HepG2 (cell line): ENCODE measurements around the gene TACC2. TPM values are rescaled to one million over a fixed set of nuclear protein-coding genes. Genes with fewer than 3 reads are reported as not detected.

Experiments
- ATAD3A ChIP-seq: sonication (generic); formaldehyde crosslinking; IDR thresholded peaks from 2 replicates; pipeline ENCODE4 v1.4.0; 2020; ENCODE audit warnings: missing genetic modification reagents
- ETV5 ChIP-seq: IDR thresholded peaks from 2 replicates; pipeline ENCODE4 v1.6.1; 2018; ENCODE audit warnings: missing biosample characterization, missing genetic modification reagents, inconsistent platforms, borderline replicate concordance
- GATAD1 ChIP-seq: IDR thresholded peaks from 2 replicates; pipeline ENCODE4 v1.6.1; 2016; ENCODE audit warnings: missing genetic modification reagents, missing compliant biosample characterization
- HMGXB4 ChIP-seq, 2 experiments: sonication (generic) in 1 of 2; formaldehyde crosslinking in 1 of 2; IDR thresholded peaks; 2 replicates each; pipeline versions ENCODE4 v1.4.0 to v1.6.1; 2018 to 2020; ENCODE audit warnings: missing genetic modification reagents in 2 of 2, borderline replicate concordance in 1 of 2, low read depth in 1 of 2, mild to moderate bottlenecking in 1 of 2, missing biosample characterization in 1 of 2
- ISX ChIP-seq: sonication (generic); formaldehyde crosslinking; conservative IDR thresholded peaks from 2 replicates; pipeline ENCODE4 v1.5.0; 2020; ENCODE audit warnings: missing genetic modification reagents
- KAT2B ChIP-seq: fragments of 150-350 bp; IDR thresholded peaks from 2 replicates; pipeline ENCODE4 v1.6.1; 2014; ENCODE audit warnings: low read depth, low read length, borderline replicate concordance
- MIER3 ChIP-seq: IDR thresholded peaks from 2 replicates; pipeline ENCODE4 v1.6.1; 2016; ENCODE audit warnings: missing compliant biosample characterization, borderline replicate concordance
- SMC3 ChIP-seq: IDR thresholded peaks from 2 replicates; pipeline ENCODE4 v1.6.1; 2011; ENCODE audit warnings: low read length, improper control_type of control experiment
- TSC22D2 ChIP-seq: sonication (generic); formaldehyde crosslinking; IDR thresholded peaks from 2 replicates; pipeline ENCODE4 v1.5.1; 2020; ENCODE audit warnings: missing genetic modification reagents, mild to moderate bottlenecking, borderline replicate concordance
- XRCC5 ChIP-seq: fragments of 200-400 bp; formaldehyde crosslinking; optimal IDR thresholded peaks from 2 replicates; pipeline ENCODE3; 2017; ENCODE audit warnings: mild to moderate bottlenecking, low read length
- ZBTB38 ChIP-seq: sonication (generic); formaldehyde crosslinking; IDR thresholded peaks from 2 replicates; pipeline ENCODE4 v1.5.1; 2020; ENCODE audit warnings: mild to moderate bottlenecking, missing genetic modification reagents
- ZBTB43 ChIP-seq: sonication (generic); formaldehyde crosslinking; conservative IDR thresholded peaks from 2 replicates; pipeline ENCODE4 v1.4.0; 2020; ENCODE audit warnings: missing genetic modification reagents
- ZFP1 ChIP-seq: IDR thresholded peaks from 2 replicates; pipeline ENCODE4 v1.6.1; 2016
- ZFP36 ChIP-seq: fragments of 150-350 bp; IDR thresholded peaks from 2 replicates; pipeline ENCODE4 v1.6.1; 2018; ENCODE audit warnings: borderline replicate concordance, low read length, low read depth; ENCODE audit not compliant: partially characterized antibody
- ZFX ChIP-seq: sonication (generic); formaldehyde crosslinking; IDR thresholded peaks from 2 replicates; pipeline ENCODE4 v1.4.0; 2020; ENCODE audit warnings: mild to moderate bottlenecking, low read depth, missing genetic modification reagents, moderate library complexity
- ZGPAT ChIP-seq: IDR thresholded peaks from 2 replicates; pipeline ENCODE4 v1.6.1; 2016; ENCODE audit warnings: mild to moderate bottlenecking
- ZNF143 ChIP-seq: sonication (generic); formaldehyde crosslinking; IDR thresholded peaks from 2 replicates; pipeline ENCODE4 v1.4.0; 2020; ENCODE audit warnings: missing genetic modification reagents
- ZNF160 ChIP-seq: sonication (generic); formaldehyde crosslinking; IDR thresholded peaks from 2 replicates; pipeline ENCODE4 v1.8.0; 2022; ENCODE audit warnings: mild to moderate bottlenecking, inconsistent platforms, missing genetic modification reagents
- ZNF331 ChIP-seq: sonication (generic); formaldehyde crosslinking; IDR thresholded peaks from 2 replicates; pipeline ENCODE4 v1.4.0; 2020; ENCODE audit warnings: missing genetic modification reagents
- ZNF510 ChIP-seq: sonication (generic); formaldehyde crosslinking; IDR thresholded peaks from 2 replicates; pipeline ENCODE4 v1.4.0; 2020; ENCODE audit warnings: low read depth, mild to moderate bottlenecking, missing genetic modification reagents
- ZNF691 ChIP-seq: sonication (generic); formaldehyde crosslinking; IDR thresholded peaks from 2 replicates; pipeline ENCODE4 v1.4.0; 2020; ENCODE audit warnings: missing genetic modification reagents, low read depth, mild to moderate bottlenecking, borderline replicate concordance
- ZNF710 ChIP-seq: sonication (generic); formaldehyde crosslinking; IDR thresholded peaks from 2 replicates; pipeline ENCODE4 v1.5.0; 2020; ENCODE audit warnings: mild to moderate bottlenecking, missing genetic modification reagents, borderline replicate concordance
- ZNF878 ChIP-seq: sonication (generic); formaldehyde crosslinking; IDR thresholded peaks from 2 replicates; pipeline ENCODE4 v1.8.1; 2023; ENCODE audit warnings: mild to moderate bottlenecking, missing genetic modification reagents, moderate library complexity
- polyA plus RNA-seq, 8 experiments: library from polyadenylated mRNA; depleted of rRNA in 3 of 8; stranded (reverse) in 7 of 8; unstranded in 1 of 8; fragments of >200 nt; fragmentation: Illumina TruSeq in 4 of 8; extraction: Trizol in 4 of 8; gene quantifications; 2 replicates each; pipeline versions ENCODE4 v1.2.1 to v1.2.3, GENCODE V29; 2011 to 2016; ENCODE audit warnings: low read depth in 4 of 8, missing spikeins in 1 of 8, mixed read lengths in 1 of 8; ENCODE audit not compliant: insufficient read depth in 1 of 8
- total RNA-seq, 5 experiments: library from RNA; depleted of rRNA; stranded (reverse); fragments of >200 nt; fragmentation: Illumina TruSeq; extraction: Trizol; gene quantifications; 2 replicates each; pipeline ENCODE4 v1.2.3, GENCODE V29; 2016; ENCODE audit warnings: low read depth in 1 of 5

Gene TACC2
- total and polyA plus RNA-seq, 2 of the 13 experiments (the other 11 are each of a cell fraction or from before 2014, with no cell fraction given) = 11.8 to 16.0 TPM

GRCh38 chr10:122051609-122052385 lies 62.8 kb downstream of the TACC2 start (continued):
- TF ChIP-seq ZNF691 (CRISPR knock-in tag) = no peak
- TF ChIP-seq KAT2B = no peak
- TF ChIP-seq XRCC5 = peak; percentile 60
- TF ChIP-seq GATAD1 (CRISPR knock-in tag) = no peak
- no peak for TF ChIP-seq ETV5 (CRISPR knock-in tag)
- no peak for TF ChIP-seq ZNF331 (CRISPR knock-in tag)
- peak; percentile 56; the same call in 1 of the 2 replicates for TF ChIP-seq SMC3
- no peak for TF ChIP-seq ZFP1 (CRISPR knock-in tag)
- TF ChIP-seq ISX = no peak
- no peak for TF ChIP-seq TSC22D2 (CRISPR knock-in tag)
- TF ChIP-seq ATAD3A (CRISPR knock-in tag) = no peak
- TF ChIP-seq ZBTB43 (CRISPR knock-in tag) = no peak
- TF ChIP-seq ZNF878 (CRISPR knock-in tag) = no peak
- TF ChIP-seq ZNF143 (CRISPR knock-in tag) = no peak
- no peak for TF ChIP-seq ZFX
- TF ChIP-seq ZNF710 (CRISPR knock-in tag) = no peak
- no peak for TF ChIP-seq ZBTB38 (CRISPR knock-in tag)
- TF ChIP-seq ZFP36 = no peak
- TF ChIP-seq ZGPAT (CRISPR knock-in tag) = peak; percentile 19; the same call in 1 of the 2 replicates
- 0 out of 4 replicates have a peak, but pooled peaks of 1 of the 2 experiments have one; percentile 22 for TF ChIP-seq HMGXB4 (CRISPR knock-in tag; IDR thresholded peaks at IDR 0.05; ENCODE audit: borderline replicate concordance in 1 of 2, low read depth in 1 of 2)
- no peak for TF ChIP-seq MIER3 (CRISPR knock-in tag)
- TF ChIP-seq ZNF160 (CRISPR knock-in tag) = no peak
- TF ChIP-seq ZNF510 (CRISPR knock-in tag) = no peak
